ENCODE data around the gene EPB41L3. TPM values are rescaled to one million over a fixed set of nuclear protein-coding genes. Genes with fewer than 3 reads are reported as not detected.

Gene EPB41L3
- polyA plus RNA-seq, 6 donors from 2014 or later, result 0.17 to 0.45 (median 0.21) TPM; not detected in 3

DNA sequence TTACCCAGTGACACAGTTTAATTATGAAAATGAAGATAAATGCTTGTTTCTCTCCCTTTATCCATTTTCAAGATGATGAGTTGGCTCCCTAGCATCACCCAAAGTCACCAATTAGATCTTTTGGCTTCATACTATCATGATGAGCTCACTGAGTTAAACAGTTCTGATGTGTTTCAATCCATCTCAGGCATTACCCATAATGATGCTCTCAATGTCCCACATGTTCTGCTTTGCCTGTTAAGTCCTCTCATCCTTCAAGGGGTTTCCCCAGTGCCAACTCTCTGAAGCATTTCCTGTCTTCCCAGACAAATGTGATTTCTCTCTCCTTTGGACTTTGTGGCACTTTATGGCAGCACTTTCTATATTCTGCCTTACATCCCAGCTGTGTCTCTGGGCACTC is 92.6 kb downstream of the EPB41L3 start:
- peaks cover 0 to 6% (median 0%) of the 10 kb centered on the region in 3 donors for H3K27me3 Mint-ChIP-seq
- H3K4me1 Mint-ChIP-seq, result peaks cover 3 to 6% (median 4%) of the 10 kb centered on the region in 3 donors
- no peak overlapping the region for H3K4me3 Mint-ChIP-seq
- no peak for ATAC-seq (ENCODE audit: low read depth in 2 of 2)
- no peak overlapping the region for H3K27ac Mint-ChIP-seq
- no peak for DNase-seq
- no peaks in the 10 kb centered on the region for H3K36me3 Mint-ChIP-seq
- H3K9me3 Mint-ChIP-seq, result no peaks in the 10 kb centered on the region

DNA sequence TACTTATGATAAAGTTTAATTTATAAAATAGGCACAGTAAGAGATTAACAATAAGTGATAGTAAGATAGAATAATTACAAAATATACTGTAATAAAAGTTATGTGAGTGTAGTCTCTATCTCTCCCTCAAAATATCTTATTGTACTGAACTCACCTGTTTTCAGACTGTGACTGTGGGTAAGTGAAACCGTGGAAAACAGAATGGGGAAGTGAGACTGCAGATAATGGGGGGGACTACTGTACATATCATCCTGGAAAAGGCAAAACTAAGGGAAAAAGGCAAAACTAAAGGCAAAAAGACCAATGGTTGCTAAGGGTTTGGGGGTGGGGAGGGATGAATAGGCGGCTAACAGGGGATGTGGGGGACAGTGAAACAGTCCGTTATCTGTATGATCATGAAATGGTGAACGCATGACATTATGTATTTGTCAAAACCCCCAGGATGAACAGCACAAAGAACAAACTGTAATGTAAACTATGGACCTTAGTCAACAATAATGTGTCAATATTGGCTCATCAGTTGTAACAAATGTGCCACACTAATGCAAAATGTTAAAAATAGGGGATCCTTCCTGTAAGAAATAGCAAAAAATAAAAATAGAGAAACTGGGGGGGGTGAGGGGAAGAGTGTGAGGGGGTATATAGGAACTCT is 93.8 kb downstream of the EPB41L3 start:
- no peaks in the 10 kb centered on the region for H3K9me3 Mint-ChIP-seq
- no peak overlapping the region for H3K4me3 Mint-ChIP-seq
- peak overlapping the region in 2 of 6 donors; percentile 21 to 42 for H3K27ac Mint-ChIP-seq
- peaks cover 0 to 6% (median 0%) of the 10 kb centered on the region in 3 donors for H3K27me3 Mint-ChIP-seq
- DNase-seq, result no peak
- H3K36me3 Mint-ChIP-seq, result no peaks in the 10 kb centered on the region
- peaks cover 2 to 11% (median 3%) of the 10 kb centered on the region in 3 donors for H3K4me1 Mint-ChIP-seq
- no peak for ATAC-seq (ENCODE audit: low read depth in 2 of 2)

DNA sequence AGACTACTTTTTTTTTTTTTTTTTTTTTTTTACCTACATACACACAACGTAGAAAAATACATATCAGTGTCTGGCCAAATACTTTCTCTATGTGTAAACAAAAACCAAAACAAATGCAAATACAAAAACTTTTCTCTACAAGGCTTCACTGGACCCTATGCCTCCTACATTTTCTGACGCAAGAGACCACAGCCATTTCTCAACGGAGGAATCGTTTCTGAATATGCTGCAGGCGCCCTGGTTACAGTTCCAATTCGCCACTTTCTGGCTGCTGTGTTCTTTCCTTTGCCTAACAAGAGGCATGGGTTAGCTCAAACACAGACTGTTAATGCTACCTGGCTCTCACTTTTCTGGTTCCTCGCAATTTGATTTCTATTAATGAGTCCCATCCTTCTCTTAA is 96.4 kb downstream of the EPB41L3 start:
- peaks cover 9 to 18% (median 9%) of the 10 kb centered on the region in 3 donors for H3K4me1 Mint-ChIP-seq
- no peaks in the 10 kb centered on the region for H3K9me3 Mint-ChIP-seq
- H3K27me3 Mint-ChIP-seq, result no peaks in the 10 kb centered on the region
- H3K27ac Mint-ChIP-seq, result no peak overlapping the region
- ATAC-seq (ENCODE audit: low read depth in 2 of 2) (no peak), DNase-seq (no peak)
- no peak overlapping the region for H3K4me3 Mint-ChIP-seq
- no peaks in the 10 kb centered on the region for H3K36me3 Mint-ChIP-seq

DNA sequence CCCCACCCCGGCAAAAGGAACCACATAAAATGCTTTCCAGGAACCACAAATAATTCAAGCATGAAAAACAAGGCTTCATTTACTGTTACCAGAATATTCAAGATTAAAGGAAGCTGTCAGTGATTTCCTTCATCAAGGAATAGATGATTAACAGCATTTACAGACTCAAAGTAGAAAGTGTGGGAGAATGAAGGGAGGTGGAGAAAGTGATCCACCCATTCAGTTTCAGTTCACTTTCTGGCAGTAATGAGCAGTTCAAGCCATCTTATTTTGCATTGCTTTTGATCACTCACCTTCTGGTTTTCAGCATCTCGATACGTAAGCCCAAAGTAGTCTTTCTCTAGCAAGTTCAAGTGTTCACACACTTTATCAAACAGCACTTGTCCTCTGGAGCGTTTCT is 99.0 kb downstream of the EPB41L3 start:
- no peak overlapping the region for H3K27ac Mint-ChIP-seq
- DNase-seq (no peak), ATAC-seq (ENCODE audit: low read depth in 2 of 2) (peak; percentile 35 to 56)
- peaks cover 14 to 20% (median 15%) of the 10 kb centered on the region in 3 donors for H3K4me1 Mint-ChIP-seq
- no peaks in the 10 kb centered on the region for H3K27me3 Mint-ChIP-seq
- no peak overlapping the region for H3K4me3 Mint-ChIP-seq
- H3K9me3 Mint-ChIP-seq, result no peaks in the 10 kb centered on the region
- no peaks in the 10 kb centered on the region for H3K36me3 Mint-ChIP-seq

DNA sequence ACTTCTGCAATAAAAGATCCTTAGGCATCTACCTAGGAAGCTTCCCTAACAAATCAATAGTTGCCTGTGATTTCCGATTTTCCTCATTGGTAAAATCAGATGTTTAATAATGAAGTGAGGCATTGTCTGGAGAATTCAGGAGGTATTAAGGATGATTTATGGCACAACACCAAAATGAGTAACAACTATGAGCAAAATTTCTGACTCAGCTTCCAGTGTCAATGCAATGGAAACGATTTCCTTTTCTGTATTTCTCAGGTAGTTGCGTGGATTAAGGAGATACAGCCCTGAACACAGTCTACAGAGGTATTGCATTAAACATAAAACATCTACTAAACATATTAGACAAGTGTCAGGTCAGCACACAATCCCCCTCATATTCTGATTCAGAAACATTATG is 99.5 kb downstream of the EPB41L3 start:
- peak overlapping the region in 1 of 8 donors; percentile 25 for H3K4me3 Mint-ChIP-seq
- ATAC-seq (ENCODE audit: low read depth in 2 of 2), result no peak
- no peaks in the 10 kb centered on the region for H3K9me3 Mint-ChIP-seq
- DNase-seq, result no peak
- H3K27ac Mint-ChIP-seq, result no peak overlapping the region
- no peaks in the 10 kb centered on the region for H3K36me3 Mint-ChIP-seq
- H3K27me3 Mint-ChIP-seq, result no peaks in the 10 kb centered on the region
- peaks cover 14 to 19% (median 15%) of the 10 kb centered on the region in 3 donors for H3K4me1 Mint-ChIP-seq

DNA sequence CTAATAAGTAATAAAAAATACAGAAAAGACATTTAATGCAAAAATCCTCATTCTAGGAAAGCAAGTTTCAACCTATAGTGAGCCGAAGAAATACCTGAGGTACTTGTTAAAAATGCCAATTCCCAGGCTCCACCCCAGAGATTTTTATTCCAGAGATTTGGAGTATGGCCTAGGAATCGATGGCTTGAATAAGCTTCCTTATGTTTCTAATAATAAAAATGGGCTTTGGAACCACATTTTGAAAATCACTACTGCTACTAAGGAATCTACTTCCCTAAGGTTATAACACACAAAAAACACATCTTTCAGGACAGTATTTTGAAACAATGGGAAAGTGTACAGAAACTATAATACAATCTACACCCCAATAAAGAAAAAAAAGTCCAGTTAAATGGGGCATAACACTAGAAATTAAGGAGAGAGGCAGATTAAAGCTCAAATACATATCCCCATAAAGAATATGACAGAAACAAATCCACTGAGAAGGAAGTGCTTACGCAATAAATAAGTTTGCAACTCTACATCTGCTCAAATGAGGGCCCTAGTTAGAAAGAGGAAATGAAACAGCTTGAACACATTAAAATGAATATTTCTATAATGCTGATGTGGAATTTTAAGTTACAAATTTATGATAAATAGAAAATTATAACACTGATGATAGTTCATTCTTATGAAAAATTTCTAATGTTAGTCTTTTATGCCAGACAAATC is 103.7 kb downstream of the EPB41L3 start:
- peak overlapping the region in 1 of 6 donors; percentile 59 for H3K27ac Mint-ChIP-seq
- H3K4me1 Mint-ChIP-seq, result peaks cover 14 to 17% (median 14%) of the 10 kb centered on the region in 3 donors
- no peaks in the 10 kb centered on the region for H3K9me3 Mint-ChIP-seq
- H3K4me3 Mint-ChIP-seq, result no peak overlapping the region
- peak; percentile 7 for DNase-seq
- H3K36me3 Mint-ChIP-seq, result no peaks in the 10 kb centered on the region
- no peaks in the 10 kb centered on the region for H3K27me3 Mint-ChIP-seq
- peak; percentile 74 to 93 for ATAC-seq (ENCODE audit: low read depth in 2 of 2)

DNA sequence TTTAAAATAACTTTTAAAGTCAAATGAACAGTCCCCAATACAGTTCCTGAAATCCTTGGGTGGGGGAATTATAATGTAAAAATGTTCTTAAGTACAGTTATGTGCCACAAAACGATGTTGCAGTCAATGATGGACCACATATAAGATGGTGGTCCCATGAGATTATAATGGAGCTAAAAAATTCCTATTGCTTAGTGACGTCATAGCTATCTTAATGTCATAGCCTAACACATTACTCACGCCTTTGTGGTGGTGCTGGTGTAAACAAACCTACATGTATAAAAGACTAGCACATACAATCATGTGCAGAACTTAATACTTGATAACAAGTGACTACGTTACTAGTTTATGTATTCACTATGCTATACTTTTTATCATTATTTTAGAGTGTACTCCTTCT is 109.4 kb downstream of the EPB41L3 start:
- Mint-ChIP-seq H3K27ac (no peak overlapping the region), H3K36me3 (no peaks in the 10 kb centered on the region), H3K9me3 (no peaks in the 10 kb centered on the region), H3K4me3 (no peak overlapping the region), H3K4me1 (peaks cover 0 to 3% (median 0%) of the 10 kb centered on the region in 3 donors), H3K27me3 (peaks cover 0 to 5% (median 4%) of the 10 kb centered on the region in 3 donors)
- DNase-seq, result no peak
- no peak for ATAC-seq (ENCODE audit: low read depth in 2 of 2)

DNA sequence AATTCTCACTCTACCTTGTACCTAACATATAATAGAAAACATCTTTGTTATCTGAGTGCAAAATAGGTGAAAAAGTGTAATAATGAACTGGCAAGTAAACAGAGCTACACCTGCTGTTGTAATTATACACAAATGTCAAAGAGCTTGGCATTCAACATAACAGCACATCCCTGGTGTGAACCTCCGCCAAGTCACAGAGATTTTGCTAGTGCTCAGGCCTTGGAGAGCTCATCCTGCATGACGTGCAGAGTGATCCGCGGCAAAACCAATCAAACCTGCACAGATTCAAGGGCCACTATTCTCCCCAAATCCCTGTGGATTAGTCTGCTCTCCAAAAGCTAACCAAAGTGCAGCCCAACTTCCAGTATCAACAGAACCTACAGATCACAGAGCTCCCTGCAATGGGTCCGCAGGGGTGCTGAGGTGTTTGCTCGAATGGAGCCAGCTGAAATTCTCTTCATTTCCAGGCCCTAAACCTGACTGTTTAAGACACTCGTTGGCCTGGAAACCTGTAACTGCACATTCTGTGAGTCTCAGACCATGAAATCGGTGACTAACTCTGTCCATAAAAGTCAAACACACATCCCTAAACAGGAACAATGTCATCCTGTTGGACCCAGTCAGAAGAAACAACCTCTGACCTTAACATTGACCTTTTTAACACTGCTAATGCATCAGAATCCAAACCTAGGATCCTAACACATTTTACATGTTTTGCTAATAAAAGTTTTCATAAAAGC is 111.8 kb downstream of the EPB41L3 start:
- Mint-ChIP-seq H3K4me1 (no peaks in the 10 kb centered on the region), H3K27me3 (peaks cover 0 to 12% (median 4%) of the 10 kb centered on the region in 3 donors), H3K36me3 (no peaks in the 10 kb centered on the region), H3K27ac (no peak overlapping the region), H3K9me3 (no peaks in the 10 kb centered on the region), H3K4me3 (no peak overlapping the region)
- ATAC-seq (ENCODE audit: low read depth in 2 of 2), result no peak
- DNase-seq, result no peak

DNA sequence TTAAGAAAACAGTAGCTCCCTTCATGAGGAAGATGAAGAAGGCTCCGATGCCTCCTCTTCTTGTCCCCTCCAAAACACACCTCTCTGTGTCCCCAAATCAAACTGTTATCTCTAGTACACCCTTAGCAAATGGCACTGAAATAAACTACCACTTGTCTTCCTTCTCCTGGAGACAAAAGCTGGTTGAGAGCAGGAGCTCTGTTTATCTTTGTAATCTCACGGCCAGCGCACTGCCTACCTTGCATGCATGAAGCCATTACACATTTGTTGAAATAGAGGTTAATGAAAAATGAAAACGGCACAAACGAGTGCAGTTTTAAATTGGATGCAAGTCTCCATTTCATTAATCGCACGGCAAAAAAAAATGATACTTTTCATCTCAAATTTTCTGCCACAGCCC is 113.7 kb downstream of the EPB41L3 start:
- peaks cover 8 to 12% (median 9%) of the 10 kb centered on the region in 3 donors for H3K27me3 Mint-ChIP-seq
- DNase-seq (no peak), ATAC-seq (ENCODE audit: low read depth in 2 of 2) (no peak)
- no peaks in the 10 kb centered on the region for H3K4me1 Mint-ChIP-seq
- no peaks in the 10 kb centered on the region for H3K9me3 Mint-ChIP-seq
- H3K36me3 Mint-ChIP-seq, result no peaks in the 10 kb centered on the region
- no peak overlapping the region for H3K4me3 Mint-ChIP-seq
- H3K27ac Mint-ChIP-seq, result no peak overlapping the region

DNA sequence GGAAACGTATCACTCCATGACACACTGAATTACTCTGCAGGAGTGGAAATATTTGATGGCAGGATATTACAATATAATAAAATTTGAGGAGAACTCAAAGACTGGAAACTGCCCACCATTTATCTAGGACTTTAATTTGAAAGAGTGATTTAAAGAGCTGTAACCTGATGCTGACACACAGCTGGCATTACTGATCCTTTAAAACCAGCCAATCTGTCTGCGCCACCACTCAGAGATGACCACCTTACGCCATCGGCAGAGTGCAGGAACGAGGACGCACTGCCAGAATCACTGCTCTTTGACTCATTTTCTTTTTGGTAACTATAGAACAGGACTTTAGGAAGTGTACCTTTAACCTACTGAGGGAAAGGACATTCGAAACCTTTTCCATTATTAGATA is 114.1 kb downstream of the EPB41L3 start:
- DNase-seq, result no peak
- Mint-ChIP-seq H3K9me3 (no peaks in the 10 kb centered on the region), H3K27ac (no peak overlapping the region), H3K27me3 (peaks cover 8 to 12% (median 9%) of the 10 kb centered on the region in 3 donors), H3K36me3 (no peaks in the 10 kb centered on the region), H3K4me3 (no peak overlapping the region), H3K4me1 (no peaks in the 10 kb centered on the region)
- no peak for ATAC-seq (ENCODE audit: low read depth in 2 of 2)

DNA sequence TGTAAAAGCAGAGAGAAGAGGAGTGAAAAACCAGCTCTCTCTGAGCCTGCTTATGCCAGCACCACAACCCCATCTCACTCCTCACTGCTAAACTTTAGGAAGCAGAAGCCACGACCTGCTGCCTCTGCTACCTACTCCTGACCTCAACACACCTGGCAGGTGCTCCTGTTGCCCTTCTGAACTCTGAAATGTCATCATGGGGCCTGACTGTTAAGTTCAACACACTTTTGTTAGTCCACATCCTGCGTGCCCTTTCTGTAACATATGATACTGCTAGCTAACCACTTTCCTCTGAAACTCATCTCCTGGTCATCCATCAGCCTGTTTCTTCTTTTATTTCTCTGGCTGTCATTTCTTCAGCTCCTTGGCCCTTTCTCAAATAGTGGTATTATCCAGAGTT is 118.1 kb downstream of the EPB41L3 start:
- Mint-ChIP-seq H3K4me3 (no peak overlapping the region), H3K27me3 (peaks cover 4 to 18% (median 12%) of the 10 kb centered on the region in 3 donors), H3K36me3 (no peaks in the 10 kb centered on the region), H3K27ac (no peak overlapping the region), H3K9me3 (no peaks in the 10 kb centered on the region), H3K4me1 (no peaks in the 10 kb centered on the region)
- ATAC-seq (ENCODE audit: low read depth in 2 of 2), result no peak
- no peak for DNase-seq

DNA sequence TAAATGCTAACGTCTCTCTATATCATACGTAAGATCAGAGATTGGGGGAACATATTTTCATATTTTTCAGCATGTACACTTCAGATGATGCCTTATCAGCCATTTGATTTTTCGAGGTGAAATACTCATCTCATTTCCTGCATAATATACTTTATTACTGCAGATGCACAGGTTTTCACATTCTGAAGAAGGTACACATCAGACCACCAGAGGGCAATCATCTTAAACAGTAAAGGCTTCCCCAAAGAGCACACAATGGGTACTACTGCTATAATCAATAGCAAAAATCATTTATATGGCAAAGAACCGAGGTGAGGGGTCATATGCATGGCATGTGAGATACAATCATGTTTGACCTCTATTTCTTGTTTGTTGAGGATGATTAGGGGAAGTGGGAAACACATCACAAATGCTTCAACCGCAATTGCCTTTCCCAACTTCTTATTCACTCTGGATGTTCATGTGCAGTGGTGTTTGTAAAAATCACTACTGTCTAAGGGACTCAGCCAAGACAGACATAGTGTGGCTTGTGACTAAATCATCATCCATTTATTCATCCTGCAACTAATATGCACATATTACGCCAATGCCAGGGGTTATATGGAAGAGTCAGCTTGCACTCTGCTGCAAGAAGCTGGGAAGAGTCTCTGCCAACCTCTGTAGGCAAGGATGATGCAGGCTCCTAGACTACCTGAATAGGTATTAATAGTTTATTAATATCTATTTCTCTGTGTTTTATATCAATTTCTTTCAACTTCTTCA is 118.7 kb downstream of the EPB41L3 start:
- H3K4me1 Mint-ChIP-seq, result no peaks in the 10 kb centered on the region
- ATAC-seq (ENCODE audit: low read depth in 2 of 2) (peak; percentile 30 to 45), DNase-seq (no peak)
- no peaks in the 10 kb centered on the region for H3K36me3 Mint-ChIP-seq
- H3K9me3 Mint-ChIP-seq, result no peaks in the 10 kb centered on the region
- no peak overlapping the region for H3K4me3 Mint-ChIP-seq
- peaks cover 4 to 18% (median 10%) of the 10 kb centered on the region in 3 donors for H3K27me3 Mint-ChIP-seq
- peak overlapping the region in 1 of 6 donors; percentile 30 for H3K27ac Mint-ChIP-seq

DNA sequence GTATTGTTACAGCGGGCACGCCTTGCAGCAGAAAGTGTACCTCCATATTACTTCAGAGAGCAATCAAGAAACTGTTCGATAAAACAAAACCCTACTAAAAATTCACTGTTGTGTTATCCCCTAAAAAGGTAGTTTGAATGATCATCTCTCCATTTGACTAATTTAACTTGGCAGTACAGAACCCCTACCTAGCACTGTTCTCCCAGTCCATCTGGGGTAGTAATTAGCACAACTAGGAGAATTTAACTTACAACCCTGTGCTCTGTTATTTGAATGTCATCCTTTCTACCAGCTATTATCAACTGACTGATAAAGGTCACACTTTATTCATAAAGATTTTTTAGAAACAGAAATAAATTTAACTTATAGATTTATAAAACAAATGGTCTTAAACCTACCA is 121.2 kb downstream of the EPB41L3 start:
- Mint-ChIP-seq H3K36me3 (no peaks in the 10 kb centered on the region), H3K4me3 (no peak overlapping the region), H3K9me3 (no peaks in the 10 kb centered on the region), H3K27ac (no peak overlapping the region), H3K27me3 (peaks cover 4 to 29% (median 9%) of the 10 kb centered on the region in 3 donors), H3K4me1 (no peaks in the 10 kb centered on the region)
- ATAC-seq (ENCODE audit: low read depth in 2 of 2) (no peak), DNase-seq (no peak)

All from naive B cell (primary cell).